Effector memory CD4-positive, alpha-beta T cell (primary cell): ENCODE results near the gene CST9L.
"Not testable (repeated sequence)": the region's sequence is repeated elsewhere in the genome, so short reads cannot be mapped to it uniquely, and the experiment has no call there.

Experiments used
- DNase-seq, 3 donors: peaks; one replicate each; pipeline ENCODE4 v3.0.0-alpha.2; 2020
- H3K27ac ChIP-seq: 2 replicates; pipeline ENCODE4 v1.7.0; 2013; ENCODE audit warnings: mild to moderate bottlenecking, low read length, moderate library complexity; ENCODE audit not compliant: insufficient read depth, poor library complexity, severe bottlenecking
- H3K27me3 ChIP-seq: replicated peaks from 2 replicates; pipeline ENCODE4 v1.7.0; 2013; ENCODE audit warnings: mild to moderate bottlenecking, low read length; ENCODE audit not compliant: insufficient read depth, control insufficient read depth, poor library complexity, severe bottlenecking
- H3K36me3 ChIP-seq: 2 replicates; pipeline ENCODE4 v1.7.0; 2013; ENCODE audit warnings: mild to moderate bottlenecking, low read length, moderate library complexity; ENCODE audit not compliant: control insufficient read depth, insufficient read depth
- H3K4me1 ChIP-seq: 2 replicates; pipeline ENCODE4 v1.7.0; 2013; ENCODE audit warnings: low read length, mild to moderate bottlenecking; ENCODE audit not compliant: control insufficient read depth, insufficient read depth, poor library complexity, severe bottlenecking
- H3K4me3 ChIP-seq: 2 replicates; pipeline ENCODE4 v1.7.0; 2013; ENCODE audit warnings: low read length, low read depth, mild to moderate bottlenecking; ENCODE audit not compliant: insufficient read depth, poor library complexity, severe bottlenecking
- H3K9me3 ChIP-seq: 2 replicates; pipeline ENCODE4 v1.7.0; 2013; ENCODE audit warnings: mild to moderate bottlenecking, low read length, moderate library complexity; ENCODE audit not compliant: control insufficient read depth

Gene CST9L

GRCh38 chr20:23586735-23587525 is 18.6 kb upstream of the CST9L start:
- Histone ChIP-seq H3K36me3 (no peaks in the 10 kb centered on the region), H3K9me3 (no peaks in the 10 kb centered on the region), H3K4me1 (no peaks in the 10 kb centered on the region), H3K4me3 (no peak overlapping the region), H3K27me3 (no peaks in the 10 kb centered on the region), H3K27ac (no peak overlapping the region)
- no peak for DNase-seq

GRCh38 chr20:23585808-23586734 is 17.8 kb upstream of the CST9L start:
- no peaks in the 10 kb centered on the region for H3K4me1 ChIP-seq
- no peaks in the 10 kb centered on the region for H3K27me3 ChIP-seq
- H3K9me3 ChIP-seq, result no peaks in the 10 kb centered on the region
- DNase-seq, result no peak
- H3K4me3 ChIP-seq, result no peak overlapping the region
- H3K36me3 ChIP-seq, result no peaks in the 10 kb centered on the region
- no peak overlapping the region for H3K27ac ChIP-seq

GRCh38 chr20:23585449-23585807 is 17.1 kb upstream of the CST9L start:
- DNase-seq, result no peak
- Histone ChIP-seq H3K9me3 (no peaks in the 10 kb centered on the region), H3K36me3 (no peaks in the 10 kb centered on the region), H3K27me3 (no peaks in the 10 kb centered on the region), H3K4me3 (no peak overlapping the region), H3K27ac (no peak overlapping the region), H3K4me1 (no peaks in the 10 kb centered on the region)

- no peak for DNase-seq
- Histone ChIP-seq H3K4me3 (no peak overlapping the region), H3K4me1 (no peaks in the 10 kb centered on the region), H3K27me3 (no peaks in the 10 kb centered on the region), H3K9me3 (no peaks in the 10 kb centered on the region), H3K36me3 (no peaks in the 10 kb centered on the region), H3K27ac (no peak overlapping the region)
Measured at GRCh38 chr20:23584434-23585199, 16.3 kb upstream of the CST9L start.

- Histone ChIP-seq H3K4me3 (no peak overlapping the region), H3K36me3 (no peaks in the 10 kb centered on the region), H3K27me3 (no peaks in the 10 kb centered on the region), H3K27ac (no peak overlapping the region), H3K4me1 (no peaks in the 10 kb centered on the region), H3K9me3 (no peaks in the 10 kb centered on the region)
- DNase-seq, result no peak
Measured at GRCh38 chr20:23583526-23583925, 15.2 kb upstream of the CST9L start.

GRCh38 chr20:23582293-23582692 is 14.0 kb upstream of the CST9L start:
- DNase-seq, result no peak
- Histone ChIP-seq H3K9me3 (no peaks in the 10 kb centered on the region), H3K4me1 (no peaks in the 10 kb centered on the region), H3K27me3 (no peaks in the 10 kb centered on the region), H3K4me3 (no peak overlapping the region), H3K36me3 (no peaks in the 10 kb centered on the region), H3K27ac (no peak overlapping the region)

GRCh38 chr20:23581833-23582232 is 13.5 kb upstream of the CST9L start:
- not testable (repeated sequence) for DNase-seq, H3K27ac ChIP-seq, H3K4me3 ChIP-seq, H3K27me3 ChIP-seq, H3K36me3 ChIP-seq, H3K4me1 ChIP-seq, H3K9me3 ChIP-seq

- no peaks in the 10 kb centered on the region for H3K4me1 ChIP-seq
- H3K9me3 ChIP-seq, result no peaks in the 10 kb centered on the region
- no peak overlapping the region for H3K27ac ChIP-seq
- no peaks in the 10 kb centered on the region for H3K27me3 ChIP-seq
- no peaks in the 10 kb centered on the region for H3K36me3 ChIP-seq
- H3K4me3 ChIP-seq, result no peak overlapping the region
- DNase-seq, result no peak
Measured at GRCh38 chr20:23574977-23575376, 6.7 kb upstream of the CST9L start.

GRCh38 chr20:23570178-23570760 is 2.0 kb upstream of the CST9L start:
- no peak for DNase-seq

More at GRCh38 chr20:23570178-23570760, 2.0 kb upstream of the CST9L start:
- H3K27me3 ChIP-seq, result no peaks in the 10 kb centered on the region
- H3K27ac ChIP-seq, result no peak overlapping the region
- no peaks in the 10 kb centered on the region for H3K4me1 ChIP-seq
- no peaks in the 10 kb centered on the region for H3K36me3 ChIP-seq
- no peak overlapping the region for H3K4me3 ChIP-seq
- H3K9me3 ChIP-seq, result no peaks in the 10 kb centered on the region
